ENCODE results near the gene SEC11C. TPM values are rescaled to one million over a fixed set of nuclear protein-coding genes. Genes with fewer than 3 reads are reported as not detected.

Gene SEC11C
- total and polyA plus RNA-seq, 2 donors (not counting 1 experiment from before 2014, with no cell fraction given): 29.0 to 76.8 TPM

DNA sequence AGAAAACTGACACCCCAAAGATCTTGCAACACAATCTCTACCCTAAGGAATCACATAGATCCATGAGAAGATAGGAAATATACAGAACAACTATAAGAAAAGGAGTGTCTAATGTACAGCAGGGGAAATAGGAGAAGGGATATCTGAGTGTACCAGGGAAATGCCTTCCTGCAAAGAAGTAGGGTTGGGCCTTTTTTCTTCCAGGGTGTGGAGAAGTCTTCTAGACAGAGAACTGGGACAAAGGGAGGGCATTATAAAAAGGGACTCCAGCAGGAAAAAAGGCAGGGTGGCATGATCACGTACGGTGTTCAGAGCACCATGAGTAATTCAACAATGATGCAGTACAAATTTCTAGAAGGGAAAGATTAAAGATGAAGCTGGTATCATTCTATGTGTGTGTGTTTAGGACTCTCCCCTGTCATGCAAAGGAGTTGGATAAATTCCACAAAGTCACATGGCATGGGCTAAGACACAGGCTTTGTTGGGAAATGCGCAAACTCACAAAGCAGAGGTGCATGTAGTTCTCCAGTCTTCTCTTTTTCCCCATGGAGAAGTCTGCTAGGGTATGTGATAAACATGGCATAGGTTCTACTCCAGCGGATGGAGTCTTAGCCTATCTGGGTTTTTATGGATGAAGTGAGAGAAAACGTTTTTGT, 6.7 kb upstream of the SEC11C start:
- Histone ChIP-seq H3K9ac (ENCODE audit: low read length) (no peak overlapping the region), H3K79me2 (ENCODE audit: control insufficient read depth, insufficient read depth, low read length) (no peaks in the 10 kb centered on the region), H3K36me3 (replicated peaks in 1 of 2; ENCODE audit: control extremely low read depth in 1 of 2, control insufficient read depth in 1 of 2, extremely low read depth in 1 of 2, insufficient read depth in 2 of 2, low read length in 1 of 2) (no peaks in the 10 kb centered on the region), H3K4me1 (ENCODE audit: control insufficient read depth in 2 of 2, insufficient read depth in 2 of 2, low read length in 2 of 2) (no peaks in the 10 kb centered on the region), H3K4me3 (ENCODE audit: control extremely low read depth in 1 of 5, extremely low read depth in 1 of 5, insufficient read depth in 1 of 5, low read depth in 2 of 5, low read length in 4 of 5) (no peak overlapping the region), H3K27me3 (replicated peaks in 1 of 4; ENCODE audit: control extremely low read depth in 1 of 4, control insufficient read depth in 3 of 4, insufficient read depth in 4 of 4, low read length in 3 of 4) (peaks cover 0 to 49% (median 16%) of the 10 kb centered on the region in 4 experiments), H4K20me1 (ENCODE audit: control insufficient read depth, insufficient read depth, low read length, poor library complexity, severe bottlenecking) (no peaks in the 10 kb centered on the region), H3K9me3 (ENCODE audit: control extremely low read depth in 1 of 3, control insufficient read depth in 2 of 3, insufficient read depth in 1 of 3, low read length in 2 of 3) (peaks cover 0 to 6% (median 0%) of the 10 kb centered on the region in 3 donors), H3K27ac (ENCODE audit: low read length in 2 of 2) (no peak overlapping the region), H3K4me2 (replicated peaks; ENCODE audit: low read depth, low read length, poor library complexity, severe bottlenecking) (no peak overlapping the region), H2AFZ (ENCODE audit: insufficient read depth, low read depth, low read length, poor library complexity, severe bottlenecking) (no peak overlapping the region)
- no peak for DNase-seq
- TF ChIP-seq, protein P1, sequence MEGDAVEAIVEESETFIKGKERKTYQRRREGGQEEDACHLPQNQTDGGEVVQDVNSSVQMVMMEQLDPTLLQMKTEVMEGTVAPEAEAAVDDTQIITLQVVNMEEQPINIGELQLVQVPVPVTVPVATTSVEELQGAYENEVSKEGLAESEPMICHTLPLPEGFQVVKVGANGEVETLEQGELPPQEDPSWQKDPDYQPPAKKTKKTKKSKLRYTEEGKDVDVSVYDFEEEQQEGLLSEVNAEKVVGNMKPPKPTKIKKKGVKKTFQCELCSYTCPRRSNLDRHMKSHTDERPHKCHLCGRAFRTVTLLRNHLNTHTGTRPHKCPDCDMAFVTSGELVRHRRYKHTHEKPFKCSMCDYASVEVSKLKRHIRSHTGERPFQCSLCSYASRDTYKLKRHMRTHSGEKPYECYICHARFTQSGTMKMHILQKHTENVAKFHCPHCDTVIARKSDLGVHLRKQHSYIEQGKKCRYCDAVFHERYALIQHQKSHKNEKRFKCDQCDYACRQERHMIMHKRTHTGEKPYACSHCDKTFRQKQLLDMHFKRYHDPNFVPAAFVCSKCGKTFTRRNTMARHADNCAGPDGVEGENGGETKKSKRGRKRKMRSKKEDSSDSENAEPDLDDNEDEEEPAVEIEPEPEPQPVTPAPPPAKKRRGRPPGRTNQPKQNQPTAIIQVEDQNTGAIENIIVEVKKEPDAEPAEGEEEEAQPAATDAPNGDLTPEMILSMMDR (IDR thresholded peaks at IDR 0.05): no peak
- TF ChIP-seq EZH2 (IDR thresholded peaks at IDR 0.05; ENCODE audit: borderline replicate concordance, insufficient read depth, low read depth, low read length, poor library complexity, severe bottlenecking): no peak
- CTCF ChIA-PET: interaction anchor here (1.5 kb wide), 1 partner anchor 48 kb away, joined by 4 read pairs; no protein-coding TSS in a partner anchor
- Mint-ChIP-seq H3K4me1 (no peaks in the 10 kb centered on the region), H3K27ac (no peak overlapping the region), H3K4me3 (no peak overlapping the region), H3K9me3 (ENCODE audit: insufficient read depth) (no peaks in the 10 kb centered on the region), H3K27me3 (peaks cover 49% of the 10 kb centered on the region)
- WGBS (ENCODE audit: insufficient coverage): 69% methylated on average over 5 of the region's 5 CpGs
- no peak for ATAC-seq (ENCODE audit: low read depth)
- POLR2A ChIA-PET: no interaction called here
- intact Hi-C loops (cut with micrococcal nuclease): loop anchor here (10.0 kb wide), 1 partner anchor 168 kb away; no protein-coding TSS in a partner anchor

DNA sequence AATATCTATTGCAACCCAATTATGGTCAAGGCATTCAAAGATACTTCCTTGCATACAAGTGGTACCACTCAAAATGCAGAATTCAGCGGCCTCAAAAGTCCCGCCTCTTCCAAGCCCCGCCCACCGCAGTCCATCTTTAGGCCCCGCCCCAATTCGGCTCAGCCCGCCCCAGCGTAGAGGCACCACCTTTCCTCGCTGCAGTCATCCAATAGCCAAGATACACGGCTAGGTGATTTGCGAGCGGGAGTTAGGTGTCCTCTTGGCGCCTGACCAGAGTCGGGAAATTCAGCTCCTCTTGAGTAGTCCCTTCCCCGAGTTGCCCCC, 431 bp upstream of the SEC11C start:
- Mint-ChIP-seq H3K27me3 (peaks cover 11% of the 10 kb centered on the region), H3K4me3 (peak overlapping the region; percentile 99), H3K4me1 (peaks cover 42% of the 10 kb centered on the region), H3K9me3 (ENCODE audit: insufficient read depth) (no peaks in the 10 kb centered on the region), H3K27ac (peak overlapping the region; percentile 100)
- Histone ChIP-seq H3K9ac (ENCODE audit: low read length) (peak overlapping the region; percentile 97), H3K79me2 (ENCODE audit: control insufficient read depth, insufficient read depth, low read length) (peaks cover 42% of the 10 kb centered on the region), H4K20me1 (ENCODE audit: control insufficient read depth, insufficient read depth, low read length, poor library complexity, severe bottlenecking) (peaks cover 10% of the 10 kb centered on the region), H3K4me1 (ENCODE audit: control insufficient read depth in 2 of 2, insufficient read depth in 2 of 2, low read length in 2 of 2) (peaks cover 24 to 35% of the 10 kb centered on the region in 2 donors), H3K27me3 (replicated peaks in 1 of 4; ENCODE audit: control extremely low read depth in 1 of 4, control insufficient read depth in 3 of 4, insufficient read depth in 4 of 4, low read length in 3 of 4) (peaks cover 0 to 14% (median 4%) of the 10 kb centered on the region in 4 experiments), H3K9me3 (ENCODE audit: control extremely low read depth in 1 of 3, control insufficient read depth in 2 of 3, insufficient read depth in 1 of 3, low read length in 2 of 3) (no peaks in the 10 kb centered on the region), H3K4me3 (ENCODE audit: control extremely low read depth in 1 of 5, extremely low read depth in 1 of 5, insufficient read depth in 1 of 5, low read depth in 2 of 5, low read length in 4 of 5) (peak overlapping the region; percentile 67 to 89 (median 82)), H2AFZ (ENCODE audit: insufficient read depth, low read depth, low read length, poor library complexity, severe bottlenecking) (peak overlapping the region; percentile 89), H3K36me3 (replicated peaks in 1 of 2; ENCODE audit: control extremely low read depth in 1 of 2, control insufficient read depth in 1 of 2, extremely low read depth in 1 of 2, insufficient read depth in 2 of 2, low read length in 1 of 2) (no peaks in the 10 kb centered on the region), H3K4me2 (replicated peaks; ENCODE audit: low read depth, low read length, poor library complexity, severe bottlenecking) (peak overlapping the region; percentile 94), H3K27ac (ENCODE audit: low read length in 2 of 2) (peak overlapping the region; percentile 99 to 100)
- ATAC-seq (ENCODE audit: low read depth) (peak; percentile 81), DNase-seq (no peak)
- WGBS (ENCODE audit: insufficient coverage): under 1% methylated on average over 15 of the region's 15 CpGs
- CTCF ChIA-PET: interaction anchor here (4.9 kb wide), 1 partner anchor 55 kb away, joined by 31 read pairs; no protein-coding TSS in a partner anchor
- intact Hi-C loops (cut with micrococcal nuclease): loop anchor here (1.0 to 10.0 kb wide), 6 partner anchors 44 to 1517 kb away; partner anchors contain the start of genes LMAN1 and NARS1
- POLR2A ChIA-PET: no interaction called here
- no peak for TF ChIP-seq EZH2 (IDR thresholded peaks at IDR 0.05; ENCODE audit: borderline replicate concordance, insufficient read depth, low read depth, low read length, poor library complexity, severe bottlenecking)
- TF ChIP-seq, protein P1 (IDR thresholded peaks at IDR 0.05): no peak

Measured in B cell (primary cell).